HG03442 (cell line): ENCODE data around the gene SRPK3.

Experiments
- ATAC-seq: cut with Tn5 transposase; IDR thresholded peaks from one replicate; pipeline ENCODE4 v1.9.1; 2021; ENCODE audit warnings: mild to moderate bottlenecking, moderate library complexity; ENCODE audit not compliant: unreplicated experiment

Gene SRPK3

DNA sequence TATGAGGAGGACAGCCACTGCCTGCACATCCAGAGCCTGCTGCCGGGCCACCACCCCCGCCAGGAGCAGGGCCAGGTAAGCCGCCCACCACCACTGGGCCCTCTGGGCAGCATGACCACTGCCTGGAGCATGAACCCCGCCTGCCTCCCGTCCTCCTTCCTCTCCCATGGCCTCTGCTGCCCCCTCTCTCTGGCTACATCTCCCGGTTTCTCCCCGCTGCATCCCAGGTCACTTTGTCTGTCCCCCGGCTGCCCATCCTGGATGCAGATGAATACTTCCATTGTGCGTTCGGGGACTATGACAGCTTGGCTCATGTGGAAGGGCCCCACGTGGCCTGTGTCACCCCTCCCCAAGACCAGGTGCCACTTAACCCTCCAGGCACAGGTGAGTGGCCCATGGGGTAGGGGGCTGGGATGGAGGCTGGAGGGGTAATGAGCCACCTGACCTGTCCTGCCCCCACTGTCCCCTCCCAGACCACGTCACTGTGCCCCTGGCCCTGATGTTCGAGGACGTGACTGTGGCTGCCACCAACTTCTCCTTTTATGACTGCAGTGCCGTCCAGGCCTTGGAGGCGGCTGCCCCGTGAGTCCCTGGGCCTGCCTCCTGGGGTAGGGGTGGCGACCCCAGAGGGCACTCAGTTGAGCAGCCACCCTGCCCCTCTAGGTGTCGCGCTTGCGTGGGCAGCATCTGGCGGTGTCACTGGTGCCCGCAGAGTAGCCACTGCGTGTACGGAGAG, 10.8 kb upstream of the SRPK3 start:
- no peak for ATAC-seq

DNA sequence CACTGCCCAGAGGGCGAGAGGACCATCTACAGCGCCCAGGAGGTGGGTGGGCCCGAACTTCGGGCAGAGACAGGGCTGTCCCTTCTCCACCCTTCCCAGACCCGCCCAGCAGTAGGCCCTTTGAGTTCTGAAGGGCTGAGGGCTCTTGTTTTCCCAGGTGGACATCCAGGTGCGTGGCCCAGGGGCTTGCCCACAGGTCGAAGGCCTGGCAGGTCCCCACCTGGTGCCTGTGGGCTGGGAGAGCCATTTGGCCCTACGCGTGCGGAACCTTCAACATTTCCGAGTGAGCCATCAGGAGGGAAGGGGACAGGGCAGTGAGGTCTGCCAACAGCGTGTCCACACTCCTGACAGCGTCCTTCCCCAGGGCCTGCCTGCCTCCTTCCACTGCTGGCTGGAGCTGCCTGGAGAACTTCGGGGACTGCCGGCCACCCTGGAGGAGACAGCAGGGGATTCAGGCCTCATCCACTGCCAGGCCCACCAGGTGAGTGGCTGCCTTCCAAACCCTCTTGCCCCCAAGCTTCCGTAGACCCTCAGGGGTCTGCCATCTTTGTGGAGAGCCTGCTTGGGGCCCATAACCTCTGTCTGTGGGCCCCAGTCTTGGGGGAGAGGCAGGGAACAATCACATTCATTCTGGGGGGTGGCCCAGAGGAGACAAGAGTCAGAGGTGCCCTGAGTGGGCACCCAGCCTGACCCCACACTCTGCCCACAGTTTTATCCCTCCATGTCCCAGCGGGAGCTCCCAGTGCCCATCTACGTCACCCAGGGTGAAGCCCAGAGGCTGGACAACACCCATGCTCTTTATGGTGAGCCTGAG, 10.0 kb upstream of the SRPK3 start:
- no peak for ATAC-seq

DNA sequence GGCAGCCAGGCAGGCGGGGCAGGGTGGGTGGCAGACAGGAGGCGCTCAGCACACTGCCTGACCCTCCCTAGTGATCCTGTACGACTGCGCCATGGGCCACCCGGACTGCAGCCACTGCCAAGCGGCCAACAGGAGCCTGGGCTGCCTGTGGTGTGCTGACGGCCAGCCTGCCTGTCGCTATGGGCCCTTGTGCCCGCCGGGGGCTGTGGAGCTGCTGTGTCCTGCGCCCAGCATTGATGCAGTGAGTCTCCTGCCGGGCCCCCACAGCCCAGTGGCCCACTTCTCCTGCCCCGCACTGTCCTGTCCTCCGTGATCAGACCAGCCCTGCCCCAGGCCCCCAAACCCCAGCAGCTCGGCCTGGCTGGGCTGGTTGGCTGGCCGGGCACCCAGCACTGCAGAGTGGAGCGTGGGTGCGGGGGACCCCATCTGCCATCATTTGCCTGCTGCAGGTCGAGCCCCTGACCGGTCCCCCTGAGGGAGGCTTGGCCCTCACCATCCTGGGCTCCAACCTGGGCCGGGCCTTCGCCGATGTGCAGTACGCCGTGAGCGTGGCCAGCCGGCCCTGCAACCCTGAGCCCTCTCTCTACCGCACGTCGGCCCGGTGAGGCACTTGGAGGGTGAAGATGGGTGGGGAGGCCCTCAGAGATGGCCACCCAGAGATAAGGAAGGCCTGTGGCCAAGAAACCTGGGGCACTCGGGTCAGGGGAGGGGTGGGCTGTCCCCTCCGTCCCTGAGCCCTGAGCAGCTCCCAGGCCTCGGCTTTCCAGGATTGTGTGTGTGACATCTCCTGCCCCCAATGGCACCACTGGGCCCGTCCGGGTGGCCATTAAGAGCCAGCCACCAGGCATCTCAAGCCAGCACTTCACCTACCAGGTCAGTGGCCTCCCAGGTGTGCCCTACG, 9.2 kb upstream of the SRPK3 start:
- no peak for ATAC-seq

- ATAC-seq = no peak
Observed at GRCh38 chrX:153772316-153773217, 8.3 kb upstream of the SRPK3 start.

- no peak for ATAC-seq
Observed at GRCh38 chrX:153773218-153773611, 7.6 kb upstream of the SRPK3 start.

GRCh38 chrX:153773741-153774575, 6.9 kb upstream of the SRPK3 start:
- no peak for ATAC-seq

DNA sequence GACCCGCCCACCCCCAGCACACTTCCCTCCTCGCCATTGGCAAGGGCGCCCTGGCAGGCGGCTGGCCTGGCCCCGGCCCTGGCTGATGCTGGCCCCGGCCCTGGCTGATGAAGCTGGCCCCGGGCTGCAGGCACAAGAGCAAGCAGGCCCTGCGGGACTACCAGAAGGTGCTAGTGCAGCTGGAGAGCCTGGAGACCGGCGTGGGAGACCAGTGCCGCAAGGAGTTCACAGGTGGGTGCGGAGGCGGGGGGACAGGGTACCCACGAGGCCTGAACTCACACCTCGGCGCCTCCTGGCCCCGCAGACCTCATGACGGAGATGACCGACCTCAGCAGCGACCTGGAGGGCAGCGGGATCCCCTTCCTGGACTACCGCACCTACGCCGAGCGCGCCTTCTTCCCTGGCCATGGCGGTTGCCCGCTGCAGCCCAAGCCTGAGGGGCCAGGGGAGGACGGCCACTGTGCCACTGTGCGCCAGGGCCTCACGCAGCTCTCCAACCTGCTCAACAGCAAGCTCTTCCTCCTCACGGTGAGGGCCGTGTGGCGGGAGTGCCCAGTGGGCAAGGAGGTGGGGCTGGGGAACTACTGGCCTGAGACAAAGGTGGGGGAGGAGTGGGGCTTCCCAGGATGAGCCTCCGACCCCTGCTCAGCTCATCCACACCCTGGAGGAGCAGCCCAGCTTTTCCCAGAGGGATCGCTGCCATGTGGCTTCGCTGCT, 6.1 kb upstream of the SRPK3 start:
- ATAC-seq = no peak

DNA sequence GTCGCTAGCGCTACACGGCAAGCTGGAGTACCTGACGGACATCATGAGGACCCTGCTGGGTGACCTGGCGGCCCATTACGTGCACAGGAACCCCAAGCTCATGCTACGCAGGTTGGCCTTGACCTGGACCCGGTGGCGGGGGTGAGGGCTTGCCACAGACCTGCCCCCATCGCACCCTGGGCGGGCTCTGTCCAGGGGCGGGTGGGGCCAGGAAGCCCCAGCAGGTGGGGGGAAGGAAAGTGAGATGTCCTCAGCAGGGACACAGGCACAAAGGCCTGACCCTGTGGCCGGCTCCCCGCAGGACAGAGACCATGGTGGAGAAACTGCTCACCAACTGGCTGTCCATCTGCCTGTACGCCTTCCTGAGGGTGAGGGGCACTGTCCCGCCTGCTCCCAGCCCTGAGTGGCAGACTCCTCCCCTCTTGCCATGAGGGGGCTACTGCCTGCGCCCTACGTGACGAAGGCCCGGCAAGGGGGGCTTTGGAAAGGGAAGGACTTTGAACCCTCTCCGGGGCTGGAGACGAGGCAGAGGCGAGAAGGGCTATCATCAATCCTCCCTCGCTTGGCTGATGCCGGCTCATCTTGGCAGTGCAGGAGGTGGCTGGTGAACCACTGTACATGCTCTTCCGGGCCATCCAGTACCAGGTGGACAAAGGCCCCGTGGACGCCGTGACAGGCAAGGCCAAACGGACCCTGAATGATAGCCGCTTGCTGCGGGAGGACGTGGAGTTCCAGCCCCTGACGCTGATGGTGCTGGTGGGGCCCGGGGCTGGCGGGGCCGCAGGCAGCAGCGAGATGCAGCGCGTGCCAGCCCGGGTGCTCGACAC, 5.3 kb upstream of the SRPK3 start:
- no peak for ATAC-seq

DNA sequence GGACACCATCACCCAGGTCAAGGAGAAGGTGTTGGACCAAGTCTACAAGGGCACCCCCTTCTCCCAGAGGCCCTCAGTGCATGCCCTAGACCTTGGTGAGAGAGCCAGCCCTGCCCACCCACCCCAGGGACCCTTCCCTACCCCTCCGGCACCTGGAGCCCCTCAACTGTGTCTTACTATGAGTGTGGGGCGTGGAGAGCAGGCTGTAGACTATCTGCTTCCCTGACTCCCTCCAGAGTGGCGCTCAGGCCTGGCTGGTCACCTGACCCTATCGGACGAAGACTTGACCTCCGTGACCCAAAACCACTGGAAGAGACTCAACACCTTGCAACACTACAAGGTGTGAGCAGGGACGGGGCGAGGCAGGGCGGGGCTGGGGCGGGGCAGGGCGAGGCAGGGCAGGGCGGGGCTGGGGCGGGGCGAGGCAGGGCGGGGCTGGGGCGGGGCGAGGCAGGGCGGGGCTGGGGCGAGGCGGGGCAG, 4.7 kb upstream of the SRPK3 start:
- ATAC-seq = no peak

DNA sequence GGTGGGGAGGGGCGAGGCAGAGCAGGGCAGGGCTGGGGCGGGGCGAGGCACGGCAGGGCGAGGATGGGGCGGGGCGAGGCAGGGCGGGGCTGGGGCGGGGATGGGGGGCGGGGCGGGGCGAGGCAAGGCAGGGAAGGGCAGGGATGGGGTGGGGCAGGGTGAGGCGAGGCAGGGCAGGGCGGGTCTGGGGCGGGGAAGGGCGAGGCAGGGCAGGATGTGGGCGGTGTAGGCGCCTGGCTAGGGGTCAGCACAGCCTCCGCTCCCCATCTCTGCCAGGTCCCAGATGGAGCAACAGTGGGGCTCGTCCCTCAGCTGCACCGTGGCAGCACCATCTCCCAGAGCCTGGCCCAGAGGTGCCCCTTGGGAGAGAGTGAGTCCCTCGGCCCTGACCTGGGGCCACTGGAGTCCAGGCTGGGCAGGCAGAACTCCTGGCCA, 4.2 kb upstream of the SRPK3 start:
- no peak for ATAC-seq

GRCh38 chrX:153777261-153778090, 3.4 kb upstream of the SRPK3 start:
- no peak for ATAC-seq

- ATAC-seq = no peak
Observed at GRCh38 chrX:153778181-153778580, 2.7 kb upstream of the SRPK3 start.

- ATAC-seq = no peak
Observed at GRCh38 chrX:153778684-153779101, 2.1 kb upstream of the SRPK3 start.

- no peak for ATAC-seq
Observed at GRCh38 chrX:153779891-153780677, 757 bp upstream of the SRPK3 start.

- ATAC-seq = no peak
Observed at GRCh38 chrX:153781428-153782047, 697 bp downstream of the SRPK3 start.

GRCh38 chrX:153782313-153782712, 1.5 kb downstream of the SRPK3 start:
- ATAC-seq = no peak
